ENCODE measurements around the gene CPSF7.

CPSF7 gene

DNA sequence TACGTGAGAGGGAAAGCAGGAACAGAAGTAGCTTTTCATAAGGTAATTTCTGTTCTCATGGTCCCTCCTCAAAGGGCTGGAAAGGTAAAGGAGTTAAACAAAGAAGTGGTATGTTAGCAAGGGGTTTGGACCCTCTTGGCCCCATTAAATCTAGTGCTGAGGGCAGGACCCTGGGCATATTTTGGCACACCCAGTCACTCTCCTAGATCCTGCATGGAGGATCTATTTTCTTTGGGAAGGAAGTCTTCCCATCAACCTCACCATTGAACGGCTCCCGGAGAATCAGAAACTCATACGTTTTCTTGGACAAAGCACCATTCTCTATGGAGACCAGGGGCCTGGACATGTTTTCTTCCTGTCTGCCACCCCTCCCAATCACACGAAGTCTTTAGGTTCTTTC lies 25.7 kb downstream of the CPSF7 start:
- no peak for DNase-seq (ENCODE audit: low read depth in 1 of 2, low spot score in 1 of 2)
- Histone ChIP-seq H3K27ac (replicated peaks) (no peak overlapping the region), H3K27me3 (ENCODE audit: insufficient read depth, poor library complexity, severe bottlenecking) (no peaks in the 10 kb centered on the region), H3K4me3 (replicated peaks; ENCODE audit: insufficient read depth, low read length) (no peak overlapping the region)
- TF ChIP-seq, protein P1, sequence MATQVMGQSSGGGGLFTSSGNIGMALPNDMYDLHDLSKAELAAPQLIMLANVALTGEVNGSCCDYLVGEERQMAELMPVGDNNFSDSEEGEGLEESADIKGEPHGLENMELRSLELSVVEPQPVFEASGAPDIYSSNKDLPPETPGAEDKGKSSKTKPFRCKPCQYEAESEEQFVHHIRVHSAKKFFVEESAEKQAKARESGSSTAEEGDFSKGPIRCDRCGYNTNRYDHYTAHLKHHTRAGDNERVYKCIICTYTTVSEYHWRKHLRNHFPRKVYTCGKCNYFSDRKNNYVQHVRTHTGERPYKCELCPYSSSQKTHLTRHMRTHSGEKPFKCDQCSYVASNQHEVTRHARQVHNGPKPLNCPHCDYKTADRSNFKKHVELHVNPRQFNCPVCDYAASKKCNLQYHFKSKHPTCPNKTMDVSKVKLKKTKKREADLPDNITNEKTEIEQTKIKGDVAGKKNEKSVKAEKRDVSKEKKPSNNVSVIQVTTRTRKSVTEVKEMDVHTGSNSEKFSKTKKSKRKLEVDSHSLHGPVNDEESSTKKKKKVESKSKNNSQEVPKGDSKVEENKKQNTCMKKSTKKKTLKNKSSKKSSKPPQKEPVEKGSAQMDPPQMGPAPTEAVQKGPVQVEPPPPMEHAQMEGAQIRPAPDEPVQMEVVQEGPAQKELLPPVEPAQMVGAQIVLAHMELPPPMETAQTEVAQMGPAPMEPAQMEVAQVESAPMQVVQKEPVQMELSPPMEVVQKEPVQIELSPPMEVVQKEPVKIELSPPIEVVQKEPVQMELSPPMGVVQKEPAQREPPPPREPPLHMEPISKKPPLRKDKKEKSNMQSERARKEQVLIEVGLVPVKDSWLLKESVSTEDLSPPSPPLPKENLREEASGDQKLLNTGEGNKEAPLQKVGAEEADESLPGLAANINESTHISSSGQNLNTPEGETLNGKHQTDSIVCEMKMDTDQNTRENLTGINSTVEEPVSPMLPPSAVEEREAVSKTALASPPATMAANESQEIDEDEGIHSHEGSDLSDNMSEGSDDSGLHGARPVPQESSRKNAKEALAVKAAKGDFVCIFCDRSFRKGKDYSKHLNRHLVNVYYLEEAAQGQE (IDR thresholded peaks at IDR 0.05; ENCODE audit: insufficient replicate concordance, low read depth): no peak
- TF ChIP-seq, protein P2, sequence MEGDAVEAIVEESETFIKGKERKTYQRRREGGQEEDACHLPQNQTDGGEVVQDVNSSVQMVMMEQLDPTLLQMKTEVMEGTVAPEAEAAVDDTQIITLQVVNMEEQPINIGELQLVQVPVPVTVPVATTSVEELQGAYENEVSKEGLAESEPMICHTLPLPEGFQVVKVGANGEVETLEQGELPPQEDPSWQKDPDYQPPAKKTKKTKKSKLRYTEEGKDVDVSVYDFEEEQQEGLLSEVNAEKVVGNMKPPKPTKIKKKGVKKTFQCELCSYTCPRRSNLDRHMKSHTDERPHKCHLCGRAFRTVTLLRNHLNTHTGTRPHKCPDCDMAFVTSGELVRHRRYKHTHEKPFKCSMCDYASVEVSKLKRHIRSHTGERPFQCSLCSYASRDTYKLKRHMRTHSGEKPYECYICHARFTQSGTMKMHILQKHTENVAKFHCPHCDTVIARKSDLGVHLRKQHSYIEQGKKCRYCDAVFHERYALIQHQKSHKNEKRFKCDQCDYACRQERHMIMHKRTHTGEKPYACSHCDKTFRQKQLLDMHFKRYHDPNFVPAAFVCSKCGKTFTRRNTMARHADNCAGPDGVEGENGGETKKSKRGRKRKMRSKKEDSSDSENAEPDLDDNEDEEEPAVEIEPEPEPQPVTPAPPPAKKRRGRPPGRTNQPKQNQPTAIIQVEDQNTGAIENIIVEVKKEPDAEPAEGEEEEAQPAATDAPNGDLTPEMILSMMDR (IDR thresholded peaks at IDR 0.05; ENCODE audit: insufficient read depth, low read length): no peak
- TF ChIP-seq POLR2AphosphoS5 (IDR thresholded peaks at IDR 0.05; ENCODE audit: low read depth) (no peak), SPI1 (IDR thresholded peaks at IDR 0.05; ENCODE audit: borderline replicate concordance, low read depth) (no peak), GABPA (IDR thresholded peaks at IDR 0.05; ENCODE audit: low read depth) (no peak)

DNA sequence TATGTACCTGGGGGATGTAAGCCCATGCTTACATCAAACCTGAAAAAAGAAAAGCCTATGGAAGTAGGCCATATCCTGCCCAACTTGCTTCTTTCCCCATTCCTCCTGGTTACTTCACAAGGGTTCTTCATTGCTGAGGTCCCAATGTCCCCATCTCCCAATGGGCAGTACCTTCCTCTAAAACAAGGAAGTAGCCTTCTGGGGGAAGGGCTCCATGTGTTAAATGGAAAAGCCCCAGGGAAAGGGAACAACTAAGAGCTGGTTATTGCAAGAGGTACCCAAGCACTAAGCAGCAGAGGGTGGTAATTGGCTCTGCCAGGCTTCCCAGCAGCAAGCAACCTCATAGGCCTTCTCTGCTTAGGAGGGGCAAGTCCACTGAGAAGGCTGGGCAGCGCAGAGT lies 26.1 kb downstream of the CPSF7 start:
- H3K4me3 ChIP-seq (replicated peaks; ENCODE audit: insufficient read depth, low read length): no peak overlapping the region
- DNase-seq (ENCODE audit: low read depth in 1 of 2, low spot score in 1 of 2): peak in 1 of 2 experiments; percentile 31
- TF ChIP-seq, protein P1 (IDR thresholded peaks at IDR 0.05; ENCODE audit: insufficient replicate concordance, low read depth): no peak
- TF ChIP-seq, protein P2 (IDR thresholded peaks at IDR 0.05; ENCODE audit: insufficient read depth, low read length): no peak
- TF ChIP-seq POLR2AphosphoS5 (IDR thresholded peaks at IDR 0.05; ENCODE audit: low read depth) (no peak), SPI1 (IDR thresholded peaks at IDR 0.05; ENCODE audit: borderline replicate concordance, low read depth) (no peak), GABPA (IDR thresholded peaks at IDR 0.05; ENCODE audit: low read depth) (no peak)
- no peak overlapping the region for H3K27ac ChIP-seq (replicated peaks)
- H3K27me3 ChIP-seq (ENCODE audit: insufficient read depth, poor library complexity, severe bottlenecking): no peaks in the 10 kb centered on the region

DNA sequence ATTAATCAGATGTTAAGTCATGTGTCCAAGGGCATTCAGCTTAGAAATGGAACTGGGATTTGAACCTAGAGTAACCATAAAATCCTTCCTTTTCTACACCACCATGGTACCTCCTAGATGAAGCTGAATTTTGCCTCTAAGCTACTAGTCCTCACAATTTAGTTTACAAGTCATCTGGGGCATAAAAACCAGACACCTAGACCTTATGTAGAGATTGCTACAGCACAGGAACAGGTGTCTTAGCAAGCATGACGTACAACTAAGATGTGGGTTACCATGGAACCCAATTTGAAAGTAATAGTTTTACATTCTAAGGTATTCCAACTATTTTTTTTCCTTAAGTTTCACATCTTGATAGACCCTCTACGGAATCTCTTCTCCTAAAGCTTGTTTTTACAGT lies 28.2 kb downstream of the CPSF7 start:
- Histone ChIP-seq H3K4me3 (replicated peaks; ENCODE audit: insufficient read depth, low read length) (no peak overlapping the region), H3K27ac (replicated peaks) (no peak overlapping the region), H3K27me3 (ENCODE audit: insufficient read depth, poor library complexity, severe bottlenecking) (no peaks in the 10 kb centered on the region)
- TF ChIP-seq, protein P2 (IDR thresholded peaks at IDR 0.05; ENCODE audit: insufficient read depth, low read length): no peak
- TF ChIP-seq SPI1 (IDR thresholded peaks at IDR 0.05; ENCODE audit: borderline replicate concordance, low read depth) (no peak), GABPA (IDR thresholded peaks at IDR 0.05; ENCODE audit: low read depth) (no peak), POLR2AphosphoS5 (IDR thresholded peaks at IDR 0.05; ENCODE audit: low read depth) (no peak)
- TF ChIP-seq, protein P1 (IDR thresholded peaks at IDR 0.05; ENCODE audit: insufficient replicate concordance, low read depth): no peak
- no peak for DNase-seq (ENCODE audit: low read depth in 1 of 2, low spot score in 1 of 2)

All from HL-60 (cell line).